GM19025 (cell line): ENCODE results near the gene UMAD1.
A peak's percentile ranks its signal among the peaks of the same experiment; 100 is the strongest.

Source experiments
- ATAC-seq: cut with Tn5 transposase; IDR thresholded peaks from one replicate; pipeline ENCODE4 v1.9.1; 2021; ENCODE audit warnings: mild to moderate bottlenecking, low read depth, moderate library complexity; ENCODE audit not compliant: unreplicated experiment

The UMAD1 gene

GRCh38 chr7:7761340-7761973, 120.9 kb downstream of the UMAD1 start:
- ATAC-seq: no peak

GRCh38 chr7:7761974-7762779, 121.6 kb downstream of the UMAD1 start:
- ATAC-seq: no peak

GRCh38 chr7:7764520-7765396, 124.2 kb downstream of the UMAD1 start:
- ATAC-seq: no peak

- peak; percentile 65 for ATAC-seq
Observed at GRCh38 chr7:7765422-7765821, 124.9 kb downstream of the UMAD1 start.

- ATAC-seq: no peak
Observed at GRCh38 chr7:7766671-7767070, 126.1 kb downstream of the UMAD1 start.

GRCh38 chr7:7768977-7769709, 128.6 kb downstream of the UMAD1 start:
- no peak for ATAC-seq

GRCh38 chr7:7769710-7770627, 129.4 kb downstream of the UMAD1 start:
- no peak for ATAC-seq

GRCh38 chr7:7771452-7771851, 130.9 kb downstream of the UMAD1 start:
- no peak for ATAC-seq

- peak; percentile 47 for ATAC-seq
Observed at GRCh38 chr7:7772397-7772821, 131.9 kb downstream of the UMAD1 start.

- peak; percentile 54 for ATAC-seq
Observed at GRCh38 chr7:7773334-7774309, 133.1 kb downstream of the UMAD1 start.

GRCh38 chr7:7779888-7780287, 139.3 kb downstream of the UMAD1 start:
- ATAC-seq: no peak

- ATAC-seq: no peak
Observed at GRCh38 chr7:7783001-7783400, 142.4 kb downstream of the UMAD1 start.

- no peak for ATAC-seq
Observed at GRCh38 chr7:7785344-7785973, 144.9 kb downstream of the UMAD1 start.

GRCh38 chr7:7786595-7786994, 146.0 kb downstream of the UMAD1 start:
- no peak for ATAC-seq

GRCh38 chr7:7789551-7789988, 149.0 kb downstream of the UMAD1 start:
- ATAC-seq: peak; percentile 82

GRCh38 chr7:7790041-7790741, 149.6 kb downstream of the UMAD1 start:
- ATAC-seq: no peak

- no peak for ATAC-seq
Observed at GRCh38 chr7:7791523-7791922, 151.0 kb downstream of the UMAD1 start.
